ENCODE results near the gene WDR13.

DNA sequence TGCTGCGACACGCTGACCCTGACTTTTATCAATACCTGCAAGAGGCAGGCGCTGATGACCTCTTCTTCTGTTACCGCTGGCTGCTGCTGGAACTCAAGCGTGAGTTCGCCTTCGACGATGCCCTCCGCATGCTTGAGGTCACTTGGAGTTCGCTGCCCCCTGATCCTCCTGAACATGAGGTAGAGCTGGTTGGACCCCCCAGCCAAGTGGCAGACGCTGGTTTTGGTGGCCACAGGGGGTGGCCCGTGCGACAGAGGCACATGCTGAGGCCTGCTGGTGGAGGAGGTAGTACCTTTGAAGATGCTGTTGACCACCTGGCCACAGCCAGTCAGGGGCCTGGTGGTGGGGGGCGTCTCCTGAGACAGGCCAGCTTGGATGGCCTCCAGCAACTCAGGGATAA, 37.2 kb upstream of the WDR13 start:
- TF ChIP-seq, protein P1, sequence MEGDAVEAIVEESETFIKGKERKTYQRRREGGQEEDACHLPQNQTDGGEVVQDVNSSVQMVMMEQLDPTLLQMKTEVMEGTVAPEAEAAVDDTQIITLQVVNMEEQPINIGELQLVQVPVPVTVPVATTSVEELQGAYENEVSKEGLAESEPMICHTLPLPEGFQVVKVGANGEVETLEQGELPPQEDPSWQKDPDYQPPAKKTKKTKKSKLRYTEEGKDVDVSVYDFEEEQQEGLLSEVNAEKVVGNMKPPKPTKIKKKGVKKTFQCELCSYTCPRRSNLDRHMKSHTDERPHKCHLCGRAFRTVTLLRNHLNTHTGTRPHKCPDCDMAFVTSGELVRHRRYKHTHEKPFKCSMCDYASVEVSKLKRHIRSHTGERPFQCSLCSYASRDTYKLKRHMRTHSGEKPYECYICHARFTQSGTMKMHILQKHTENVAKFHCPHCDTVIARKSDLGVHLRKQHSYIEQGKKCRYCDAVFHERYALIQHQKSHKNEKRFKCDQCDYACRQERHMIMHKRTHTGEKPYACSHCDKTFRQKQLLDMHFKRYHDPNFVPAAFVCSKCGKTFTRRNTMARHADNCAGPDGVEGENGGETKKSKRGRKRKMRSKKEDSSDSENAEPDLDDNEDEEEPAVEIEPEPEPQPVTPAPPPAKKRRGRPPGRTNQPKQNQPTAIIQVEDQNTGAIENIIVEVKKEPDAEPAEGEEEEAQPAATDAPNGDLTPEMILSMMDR (IDR thresholded peaks at IDR 0.05) = no peak
- TF ChIP-seq POLR2A (IDR thresholded peaks at IDR 0.05) = no peak
